Right atrium auricular region (tissue), 2 donors: ENCODE results near the gene MYB. TPM values are rescaled to one million over a fixed set of nuclear protein-coding genes. Genes with fewer than 3 reads are reported as not detected.

Experiments used
- DNase-seq: peaks from one replicate; pipeline ENCODE4 v3.0.0-alpha.2; 2019; ENCODE audit warnings: low spot score
- H3K27ac ChIP-seq, 2 donors: fragments of 200-600 bp; sonication (generic); 1 replicate in 1 of 2; 2 replicates in 1 of 2; pipeline ENCODE4 v1.5.1; 2016 to 2019
- H3K27me3 ChIP-seq, 2 donors: fragments of 200-600 bp; sonication (generic); one replicate each; pipeline versions ENCODE4 v1.5.1 to v1.6.0; 2017 to 2019
- H3K36me3 ChIP-seq: fragments of 200-600 bp; sonication (generic); one replicate; pipeline ENCODE4 v1.5.1; 2016
- H3K4me1 ChIP-seq, 2 donors: fragments of 200-600 bp; sonication (generic); one replicate each; pipeline versions ENCODE4 v1.5.1 to v1.6.0; 2017 to 2019
- H3K4me3 ChIP-seq, 2 donors: fragments of 200-600 bp; sonication (generic); 1 replicate in 1 of 2; 2 replicates in 1 of 2; pipeline ENCODE4 v1.5.1; 2017 to 2019; ENCODE audit warnings: mild to moderate bottlenecking in 1 of 2, moderate library complexity in 1 of 2
- H3K9me3 ChIP-seq, 2 donors: fragments of 200-600 bp; sonication (generic); one replicate each; pipeline ENCODE4 v1.5.1; 2019
- CTCF ChIP-seq, 2 donors: fragments of 200-600 bp; sonication (generic); IDR thresholded peaks; one replicate each; pipeline ENCODE4 v1.5.1; 2019; ENCODE audit warnings: antibody characterized with exemption in 2 of 2
- microRNA-seq, 2 donors: library from miRNA; unstranded; fragments of <30 nt; microRNA quantifications; one replicate each; pipeline ENCODE4, GENCODE V29; 2016 to 2017; ENCODE audit warnings: borderline number of aligned reads in 2 of 2, borderline replicate concordance in 1 of 2
- total RNA-seq, 2 donors: library from RNA; depleted of rRNA; stranded (reverse); fragments of >200 nt; gene quantifications; one replicate each; pipeline ENCODE4 v1.1.0, GENCODE V29; 2016

The MYB gene
- total RNA-seq, 2 donors from 2014 or later = 0.16 TPM; not detected in 1

- no peaks in the 10 kb centered on the region for H3K36me3 ChIP-seq
- H3K27me3 ChIP-seq = no peaks in the 10 kb centered on the region
- no peak overlapping the region for H3K4me3 ChIP-seq
- H3K27ac ChIP-seq = no peak overlapping the region
- no peaks in the 10 kb centered on the region for H3K9me3 ChIP-seq
- H3K4me1 ChIP-seq = no peaks in the 10 kb centered on the region
- TF ChIP-seq CTCF (IDR thresholded peaks at IDR 0.05) = no peak
- DNase-seq = no peak
Measured at GRCh38 chr6:135268740-135269139, 87.6 kb downstream of the MYB start.

Small RNAs within 50 kb of the gene (microRNA-seq; reads per million reads assigned to microRNA genes)
- gene MIR548A2 = 0 reads per million in 2 donors

Other genes starting within 250 kb of the MYB start
- gene ALDH8A1, start 231.2 kb upstream of the MYB start, total RNA-seq = under 1 TPM in 1 of 2 donors, not detected in 1; 0.35 TPM
- 10 to 100 TPM; 42.9 to 60.4 TPM for gene HBS1L, start 126.5 kb upstream of the MYB start, total RNA-seq